GM12873 (cell line): ENCODE measurements around the gene LTBP2.

ENCODE experiments used
- CTCF ChIP-seq: IDR thresholded peaks from 2 replicates; pipeline ENCODE4 v1.5.1; 2012; ENCODE audit warnings: low read depth, mild to moderate bottlenecking, moderate library complexity, low read length, control low read depth; ENCODE audit not compliant: insufficient read depth; ENCODE audit errors: missing control alignments

The LTBP2 gene

GRCh38 chr14:74501135-74501614 is 110.9 kb downstream of the LTBP2 start:
- TF ChIP-seq CTCF: peak; percentile 33

- no peak for TF ChIP-seq CTCF
Observed at GRCh38 chr14:74500417-74501134, 111.5 kb downstream of the LTBP2 start.

- TF ChIP-seq CTCF: no peak
Observed at GRCh38 chr14:74495356-74495755, 116.7 kb downstream of the LTBP2 start.

- no peak for TF ChIP-seq CTCF
Observed at GRCh38 chr14:74493343-74494261, 118.4 kb downstream of the LTBP2 start, which contains the start of gene ISCA2. Gene ISCA2, plus strand, starts transcription at chr14:74493765. Its CDS starts 10 bp downstream, at chr14:74493775.

- no peak for TF ChIP-seq CTCF
Observed at GRCh38 chr14:74492776-74493342, 119.2 kb downstream of the LTBP2 start, which contains the start of gene NPC2. Gene NPC2, minus strand, starts transcription at chr14:74493305. Its CDS starts 31 bp downstream, at chr14:74493274.

- peak; percentile 55 for TF ChIP-seq CTCF
Observed at GRCh38 chr14:74491956-74492775, 119.9 kb downstream of the LTBP2 start.
